Measurements from ENCODE around the gene COL16A1.

Gene COL16A1

GRCh38 chr1:31627930-31628559 is 75.8 kb downstream of the COL16A1 start:
- no peak for TF ChIP-seq CTCF (IDR thresholded peaks at IDR 0.05; ENCODE audit: insufficient read depth, low read length, missing control alignments)
- CTCF ChIA-PET = interaction anchor here (1.6 to 4.6 kb wide), 3 partner anchors 9 to 63 kb away, joined by 3 to 35 read pairs (median 6); partner anchors contain the start of gene HCRTR1
- POLR2A ChIA-PET = no interaction called here
- H3K4me3 ChIP-seq (ENCODE audit: low read depth, low read length) = no peak overlapping the region
- DNase-seq (ENCODE audit: low read depth, low spot score) = no peak

GRCh38 chr1:31627301-31627929 is 76.4 kb downstream of the COL16A1 start:
- CTCF ChIA-PET = interaction anchor here (0.7 to 4.6 kb wide), 5 partner anchors 9 to 36 kb away, joined by 3 to 35 read pairs (median 4); partner anchors contain the start of gene HCRTR1
- POLR2A ChIA-PET = no interaction called here

GRCh38 chr1:31626223-31627207 is 77.3 kb downstream of the COL16A1 start:
- no peak for DNase-seq (ENCODE audit: low read depth, low spot score)
- no peak for TF ChIP-seq CTCF (IDR thresholded peaks at IDR 0.05; ENCODE audit: insufficient read depth, low read length, missing control alignments)
- CTCF ChIA-PET = interaction anchor here (0.7 to 4.6 kb wide), 4 partner anchors 8 to 37 kb away, joined by 3 to 35 read pairs (median 4); partner anchors contain the start of gene HCRTR1

More at GRCh38 chr1:31627301-31627929, 76.4 kb downstream of the COL16A1 start:
- no peak for TF ChIP-seq CTCF (IDR thresholded peaks at IDR 0.05; ENCODE audit: insufficient read depth, low read length, missing control alignments)
- DNase-seq (ENCODE audit: low read depth, low spot score) = no peak
- H3K4me3 ChIP-seq (ENCODE audit: low read depth, low read length) = no peak overlapping the region

GRCh38 chr1:31625561-31626222 is 78.1 kb downstream of the COL16A1 start:
- POLR2A ChIA-PET = no interaction called here
- no peak for DNase-seq (ENCODE audit: low read depth, low spot score)
- CTCF ChIA-PET = interaction anchor here (0.8 to 4.6 kb wide), 3 partner anchors 7 to 120 kb away, joined by 3 to 35 read pairs (median 4); partner anchors contain the start of gene HCRTR1

More at GRCh38 chr1:31626223-31627207, 77.3 kb downstream of the COL16A1 start:
- POLR2A ChIA-PET = no interaction called here
- no peak overlapping the region for H3K4me3 ChIP-seq (ENCODE audit: low read depth, low read length)

More at GRCh38 chr1:31625561-31626222, 78.1 kb downstream of the COL16A1 start:
- TF ChIP-seq CTCF (IDR thresholded peaks at IDR 0.05; ENCODE audit: insufficient read depth, low read length, missing control alignments) = no peak
- no peak overlapping the region for H3K4me3 ChIP-seq (ENCODE audit: low read depth, low read length)

Measured in AG04449 (cell line).